HG03342 (cell line): ENCODE data around the gene DOK7.

ENCODE experiments used
- ATAC-seq: cut with Tn5 transposase; IDR thresholded peaks from one replicate; pipeline ENCODE4 v1.9.1; 2021; ENCODE audit warnings: mild to moderate bottlenecking, moderate library complexity; ENCODE audit not compliant: unreplicated experiment

DOK7 gene

GRCh38 chr4:3473181-3473950 lies 10.3 kb downstream of the DOK7 start:
- no peak for ATAC-seq

DNA sequence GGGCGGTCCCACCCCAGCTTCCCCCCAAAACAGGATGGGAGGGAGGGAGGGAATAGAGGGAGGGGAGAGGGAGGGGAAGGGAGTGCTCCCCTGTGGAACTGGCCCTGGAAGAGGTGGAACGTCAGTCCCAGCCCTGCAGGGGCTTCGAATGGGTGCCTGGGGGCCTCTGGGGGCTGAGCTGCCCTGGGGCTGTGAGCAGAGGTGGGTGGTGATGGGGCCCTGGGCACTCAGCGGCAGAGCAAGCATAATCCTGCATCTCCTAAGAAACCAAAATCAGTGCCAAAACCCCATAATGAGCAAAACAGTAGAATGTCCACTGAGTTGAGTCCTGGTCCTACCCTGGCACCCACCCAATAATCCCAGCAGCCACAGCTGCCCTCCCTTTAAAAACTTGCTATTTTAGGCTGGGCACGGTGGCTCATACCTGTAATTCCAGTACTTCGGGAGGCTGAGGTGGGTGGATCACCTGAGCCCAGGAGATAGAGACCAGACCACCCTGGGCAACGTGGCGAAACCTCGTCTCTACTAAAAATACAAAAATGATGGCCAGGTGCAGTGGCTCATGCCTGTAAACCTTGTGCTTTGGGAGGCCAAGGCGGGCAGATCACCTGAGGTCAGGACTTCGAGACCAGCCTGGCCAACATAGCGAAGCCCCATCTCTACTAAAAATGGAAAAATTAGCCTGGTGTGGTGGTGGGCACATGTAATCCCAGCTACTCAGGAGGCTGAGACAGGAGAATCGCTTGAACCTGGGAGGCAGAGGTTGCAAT lies 11.1 kb downstream of the DOK7 start:
- no peak for ATAC-seq

DNA sequence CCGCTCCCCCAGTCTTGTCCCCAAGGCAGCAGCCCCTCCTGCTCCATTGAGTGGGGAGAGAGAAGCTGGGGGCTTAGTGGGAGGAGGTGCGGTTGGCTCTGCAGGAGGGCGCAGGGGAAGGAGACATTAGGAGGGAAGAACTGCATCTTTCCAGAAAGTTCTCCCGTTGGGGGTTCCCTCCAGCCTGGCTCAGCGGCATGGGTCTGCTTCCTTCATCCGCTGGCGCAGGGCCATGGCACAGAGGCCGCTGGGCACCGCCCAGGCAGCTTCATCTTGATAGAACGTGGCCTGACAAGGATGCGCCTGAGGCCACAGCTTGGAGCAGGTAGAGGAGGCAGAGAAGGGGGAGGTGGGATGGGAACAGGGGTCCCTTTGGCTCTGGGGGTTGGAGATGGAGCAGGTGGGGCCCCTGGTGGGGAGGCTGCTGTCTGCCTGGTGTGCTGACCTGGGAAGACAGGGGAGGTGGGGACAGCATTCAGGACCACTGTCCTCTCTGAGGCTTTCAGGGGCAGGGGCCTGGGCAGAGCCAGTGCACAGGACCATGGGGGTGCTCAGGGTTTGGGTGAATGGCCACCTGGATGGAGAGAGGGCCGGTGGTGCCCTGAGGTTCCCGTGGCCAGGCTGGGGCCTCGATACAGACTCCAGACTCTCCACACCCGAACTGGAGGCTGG lies 12.1 kb downstream of the DOK7 start:
- ATAC-seq, result no peak

- ATAC-seq, result no peak
These were observed 12.7 kb downstream of the DOK7 start for GRCh38 chr4:3475713-3476260.

GRCh38 chr4:3476341-3476747 lies 13.2 kb downstream of the DOK7 start:
- no peak for ATAC-seq

- ATAC-seq, result no peak
These were observed 14.0 kb downstream of the DOK7 start for GRCh38 chr4:3476936-3477749.

GRCh38 chr4:3477750-3478430 lies 14.8 kb downstream of the DOK7 start:
- ATAC-seq, result no peak

DNA sequence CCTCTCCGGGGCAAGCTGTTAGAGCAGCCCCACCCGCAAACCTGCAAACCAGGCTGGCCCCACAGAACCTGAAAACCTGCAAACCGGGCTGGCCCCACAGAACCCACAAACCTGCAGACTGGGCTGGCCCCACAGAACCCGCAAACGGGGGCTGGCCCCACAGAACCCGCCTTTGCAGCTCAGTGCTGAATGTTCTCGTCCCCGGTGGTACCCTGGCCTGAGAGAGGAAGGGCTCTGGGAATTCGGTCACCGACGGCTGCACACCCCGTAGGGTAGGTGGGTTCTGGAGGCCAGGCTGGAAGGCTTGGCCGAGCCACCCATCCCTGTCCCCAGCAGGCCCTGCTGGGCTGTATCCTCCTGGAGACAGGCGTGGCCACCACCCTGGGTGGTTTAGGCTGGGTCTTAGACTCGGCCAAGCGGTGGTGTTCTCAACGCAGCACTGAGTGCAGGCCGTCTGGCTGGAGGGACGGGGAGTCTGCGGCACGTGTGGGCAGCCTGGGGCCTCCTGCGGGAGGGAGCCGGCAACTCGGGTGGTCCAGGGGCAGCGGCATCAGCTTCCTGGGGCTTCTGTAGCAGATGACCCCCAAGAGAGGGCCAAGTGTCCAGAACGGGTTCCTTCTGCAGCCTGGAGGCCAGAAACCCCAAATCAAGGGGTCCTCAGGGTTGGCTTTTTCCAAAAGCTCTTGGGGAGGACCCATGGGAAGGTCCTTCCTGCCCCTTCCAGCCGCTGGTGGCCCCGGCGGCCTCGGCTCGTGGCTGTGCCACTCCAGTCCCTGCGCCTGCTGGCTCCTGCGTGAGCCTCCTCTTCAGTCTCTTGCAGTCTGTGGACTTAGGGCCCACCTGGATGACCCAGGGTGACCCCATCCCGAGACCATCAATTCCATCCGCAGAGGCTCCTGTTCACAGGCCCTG lies 15.6 kb downstream of the DOK7 start:
- no peak for ATAC-seq

GRCh38 chr4:3479358-3480101 lies 16.4 kb downstream of the DOK7 start:
- no peak for ATAC-seq

GRCh38 chr4:3480528-3481112 lies 17.5 kb downstream of the DOK7 start:
- no peak for ATAC-seq

GRCh38 chr4:3481113-3481531 lies 18.0 kb downstream of the DOK7 start:
- no peak for ATAC-seq

DNA sequence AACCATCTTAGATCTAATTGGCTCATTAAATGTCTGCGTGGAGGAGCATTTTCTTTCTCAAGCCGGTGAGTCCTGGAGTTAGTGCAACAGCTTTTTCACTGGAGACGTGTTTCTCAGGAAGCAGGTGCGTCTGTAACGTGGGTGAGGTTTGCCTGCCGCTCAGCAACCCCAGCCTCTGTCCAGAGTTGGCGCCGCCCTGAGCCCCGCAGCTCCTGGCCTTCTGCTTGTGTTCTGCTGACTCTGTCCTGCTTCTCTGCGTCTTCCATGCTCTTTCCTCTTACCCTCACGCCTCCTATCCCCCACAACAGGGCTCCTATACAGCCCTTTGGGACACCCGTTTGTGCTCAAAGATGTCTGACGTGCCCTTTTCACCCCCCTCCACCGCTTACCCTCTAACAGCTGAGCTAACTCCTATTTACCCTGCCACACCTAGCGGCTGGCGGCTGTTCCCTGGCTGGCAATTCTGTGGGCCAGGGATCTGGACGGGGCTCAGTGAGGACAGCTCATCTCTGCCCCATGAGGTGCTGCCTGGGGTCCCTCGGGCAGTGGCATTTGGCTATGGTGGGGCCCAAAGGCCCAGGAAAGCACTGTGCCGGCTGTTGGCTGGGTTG lies 18.8 kb downstream of the DOK7 start:
- no peak for ATAC-seq

DNA sequence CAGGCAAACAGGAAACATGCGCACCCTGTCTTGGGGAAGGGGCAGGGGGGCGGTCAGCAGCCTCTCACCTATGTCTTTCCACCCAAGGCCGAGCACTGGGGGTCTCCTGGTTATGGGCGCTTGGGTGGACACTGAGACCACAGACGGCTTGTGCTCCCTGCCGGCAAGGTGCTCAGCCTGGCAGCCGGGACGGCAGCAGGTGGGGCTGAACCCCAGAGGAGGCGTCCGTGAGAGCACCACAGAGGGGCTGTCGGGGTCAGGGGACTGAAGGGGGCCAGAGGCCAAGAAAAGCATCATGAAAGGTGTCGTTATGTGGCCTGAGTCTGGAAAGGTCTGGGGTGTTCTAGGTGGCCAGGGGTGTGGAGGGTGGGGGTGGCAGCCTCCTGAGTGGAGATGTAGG lies 19.6 kb downstream of the DOK7 start:
- ATAC-seq, result no peak

DNA sequence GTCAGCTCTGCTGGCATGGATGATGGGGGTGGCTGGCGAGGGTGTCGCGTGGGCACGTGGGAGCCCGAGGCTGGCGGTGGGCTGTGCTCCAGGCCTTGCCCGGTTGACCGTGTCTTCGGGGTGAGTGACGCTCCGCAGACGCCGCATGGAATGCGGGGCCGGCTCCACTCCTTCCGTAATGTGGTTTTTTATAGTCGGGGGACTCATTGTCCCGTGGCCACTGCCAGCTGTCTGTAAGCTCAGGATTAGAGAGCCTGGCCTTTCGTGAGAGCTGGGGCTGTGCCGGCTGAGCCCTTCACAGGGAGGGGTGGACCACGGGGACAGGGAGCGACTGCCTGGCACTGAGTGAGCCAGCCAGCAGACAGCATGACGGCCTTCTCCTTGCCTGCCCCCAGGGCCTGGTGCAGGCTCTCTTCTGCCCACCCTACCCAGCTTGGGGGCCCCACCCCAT lies 20.4 kb downstream of the DOK7 start:
- no peak for ATAC-seq

- no peak for ATAC-seq
These were observed 21.2 kb downstream of the DOK7 start for GRCh38 chr4:3484057-3484973.

GRCh38 chr4:3485011-3485791 lies 22.1 kb downstream of the DOK7 start:
- ATAC-seq, result no peak
